Mammary epithelial cell (primary cell): Measurements from ENCODE around the gene CHST3.
"Not testable (repeated sequence)": the region's sequence is repeated elsewhere in the genome, so short reads cannot be mapped to it uniquely, and the experiment has no call there.

Experiments used
- CTCF ChIP-seq, 2 donors: IDR thresholded peaks in 1 of 2; conservative IDR thresholded peaks in 1 of 2; 2 replicates each; pipeline ENCODE4 v1.5.1; 2011 to 2012; ENCODE audit warnings: inconsistent platforms in 2 of 2, low read length in 2 of 2, mild to moderate bottlenecking in 2 of 2, control low read depth in 1 of 2, low read depth in 1 of 2; ENCODE audit not compliant: insufficient read depth in 1 of 2; ENCODE audit errors: extremely low read depth in 1 of 2
- EZH2 ChIP-seq: IDR thresholded peaks from 2 replicates; pipeline ENCODE4 v1.6.1; 2012; ENCODE audit warnings: low read length, inconsistent platforms, borderline replicate concordance

GRCh38 chr10:71967958-71968357, 3.8 kb downstream of the CHST3 start:
- TF ChIP-seq CTCF (conservative IDR thresholded peaks at IDR 0.05 in 1 of 2, IDR thresholded peaks at IDR 0.05 in 1 of 2; ENCODE audit: extremely low read depth in 1 of 2, insufficient read depth in 1 of 2, low read depth in 1 of 2, low read length in 2 of 2); EZH2: not testable (repeated sequence)
